Measurements from ENCODE around the gene PITPNB. TPM values are rescaled to one million over a fixed set of nuclear protein-coding genes. Genes with fewer than 3 reads are reported as not detected.

The PITPNB gene
- total RNA-seq, 1 donor from 2014 or later: 66.6 TPM

DNA sequence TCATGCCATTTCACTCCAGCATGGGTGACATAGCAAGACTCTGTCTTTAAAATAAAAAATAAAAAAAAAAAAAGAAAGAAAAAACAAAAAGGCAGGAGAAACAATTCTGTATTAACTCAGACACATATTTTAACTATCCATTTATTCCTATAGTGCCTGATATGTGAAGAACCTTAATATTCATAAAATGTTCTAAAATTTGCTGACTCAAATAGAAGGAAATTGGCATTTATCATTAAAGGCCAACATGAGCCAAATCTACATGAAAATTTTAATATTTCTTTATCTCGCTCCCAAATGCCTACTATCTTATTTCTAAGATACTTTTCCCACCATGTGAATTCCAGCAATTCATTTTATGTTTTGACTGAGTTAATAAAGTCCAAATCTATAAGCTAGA, 18.9 kb downstream of the PITPNB start:
- no peak for DNase-seq
- H3K9me3 Mint-ChIP-seq (ENCODE audit: unreplicated experiment): peaks cover 1% of the 10 kb centered on the region
- H3K36me3 Mint-ChIP-seq (ENCODE audit: unreplicated experiment): no peaks in the 10 kb centered on the region
- no peaks in the 10 kb centered on the region for H3K4me1 Mint-ChIP-seq (ENCODE audit: low read depth, unreplicated experiment)
- TF ChIP-seq CTCF (IDR thresholded peaks at IDR 0.05; ENCODE audit: partially characterized antibody, unreplicated experiment): no peak
- peaks cover 2% of the 10 kb centered on the region for H3K27me3 Mint-ChIP-seq (ENCODE audit: unreplicated experiment)
- no peak overlapping the region for H3K4me3 Mint-ChIP-seq (ENCODE audit: unreplicated experiment)
- no peak overlapping the region for H3K27ac Mint-ChIP-seq (ENCODE audit: unreplicated experiment)

- Mint-ChIP-seq H3K27ac (ENCODE audit: unreplicated experiment) (no peak overlapping the region), H3K9me3 (ENCODE audit: unreplicated experiment) (no peaks in the 10 kb centered on the region), H3K36me3 (ENCODE audit: unreplicated experiment) (no peaks in the 10 kb centered on the region), H3K4me3 (ENCODE audit: unreplicated experiment) (no peak overlapping the region), H3K4me1 (ENCODE audit: low read depth, unreplicated experiment) (no peaks in the 10 kb centered on the region), H3K27me3 (ENCODE audit: unreplicated experiment) (peaks cover 2% of the 10 kb centered on the region)
- no peak for TF ChIP-seq CTCF (IDR thresholded peaks at IDR 0.05; ENCODE audit: partially characterized antibody, unreplicated experiment)
- DNase-seq: no peak
These were observed 22.8 kb downstream of the PITPNB start for GRCh38 chr22:27896245-27896644.

- peaks cover 2% of the 10 kb centered on the region for H3K27me3 Mint-ChIP-seq (ENCODE audit: unreplicated experiment)
- H3K4me3 Mint-ChIP-seq (ENCODE audit: unreplicated experiment): no peak overlapping the region
- no peaks in the 10 kb centered on the region for H3K36me3 Mint-ChIP-seq (ENCODE audit: unreplicated experiment)
- no peak for TF ChIP-seq CTCF (IDR thresholded peaks at IDR 0.05; ENCODE audit: partially characterized antibody, unreplicated experiment)
- DNase-seq: no peak
- no peaks in the 10 kb centered on the region for H3K4me1 Mint-ChIP-seq (ENCODE audit: low read depth, unreplicated experiment)
- no peak overlapping the region for H3K27ac Mint-ChIP-seq (ENCODE audit: unreplicated experiment)
- H3K9me3 Mint-ChIP-seq (ENCODE audit: unreplicated experiment): no peaks in the 10 kb centered on the region
These were observed 23.5 kb downstream of the PITPNB start for GRCh38 chr22:27895600-27895999.

DNA sequence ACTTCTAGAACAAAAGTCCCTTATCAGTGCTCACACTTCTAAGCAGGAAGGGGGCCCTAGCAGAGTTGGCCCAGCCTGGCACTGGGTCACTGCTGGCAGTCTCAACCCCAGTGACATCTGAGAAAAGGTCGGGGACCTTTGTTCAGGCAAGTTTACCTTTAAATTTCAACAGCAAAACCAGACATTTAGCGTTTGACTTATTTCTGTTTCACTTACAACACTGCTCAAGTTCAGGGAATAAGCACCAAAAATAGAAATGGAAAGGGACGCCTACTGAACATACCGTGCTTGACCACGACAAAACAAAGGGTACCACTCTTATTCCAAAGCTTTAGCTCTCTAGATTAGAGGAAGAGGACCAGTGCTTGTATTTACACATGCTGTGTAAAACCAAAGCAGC, 26.2 kb downstream of the PITPNB start:
- H3K27ac Mint-ChIP-seq (ENCODE audit: unreplicated experiment): no peak overlapping the region
- H3K9me3 Mint-ChIP-seq (ENCODE audit: unreplicated experiment): no peaks in the 10 kb centered on the region
- no peaks in the 10 kb centered on the region for H3K36me3 Mint-ChIP-seq (ENCODE audit: unreplicated experiment)
- no peak for DNase-seq
- TF ChIP-seq CTCF (IDR thresholded peaks at IDR 0.05; ENCODE audit: partially characterized antibody, unreplicated experiment): no peak
- H3K4me3 Mint-ChIP-seq (ENCODE audit: unreplicated experiment): no peak overlapping the region
- peaks cover 2% of the 10 kb centered on the region for H3K27me3 Mint-ChIP-seq (ENCODE audit: unreplicated experiment)
- H3K4me1 Mint-ChIP-seq (ENCODE audit: low read depth, unreplicated experiment): peaks cover 3% of the 10 kb centered on the region

DNA sequence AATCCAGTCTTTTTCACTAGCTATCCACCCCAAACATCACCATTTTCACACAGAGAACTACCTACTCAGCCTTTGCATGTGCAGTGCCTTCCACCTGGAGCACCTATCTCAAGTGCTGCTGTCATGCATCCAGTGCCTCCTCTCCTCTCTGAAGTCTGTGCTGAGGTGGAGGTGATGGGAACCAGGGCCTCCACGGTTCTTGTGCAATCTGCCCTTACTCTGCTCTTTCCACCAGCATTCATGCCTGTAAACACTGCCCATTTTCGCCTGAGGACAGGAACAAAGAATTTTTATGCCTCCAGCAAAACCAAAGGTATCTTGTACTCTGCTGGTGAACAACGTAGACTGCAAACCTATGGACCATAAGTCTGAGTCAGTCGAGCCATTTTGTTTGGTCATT, 27.0 kb downstream of the PITPNB start:
- Mint-ChIP-seq H3K4me3 (ENCODE audit: unreplicated experiment) (no peak overlapping the region), H3K27me3 (ENCODE audit: unreplicated experiment) (peaks cover 2% of the 10 kb centered on the region), H3K9me3 (ENCODE audit: unreplicated experiment) (no peaks in the 10 kb centered on the region), H3K36me3 (ENCODE audit: unreplicated experiment) (no peaks in the 10 kb centered on the region), H3K27ac (ENCODE audit: unreplicated experiment) (no peak overlapping the region), H3K4me1 (ENCODE audit: low read depth, unreplicated experiment) (peaks cover 5% of the 10 kb centered on the region)
- TF ChIP-seq CTCF (IDR thresholded peaks at IDR 0.05; ENCODE audit: partially characterized antibody, unreplicated experiment): no peak
- no peak for DNase-seq

Measured in glutamatergic neuron (in vitro differentiated cells).